B cell (primary cell): Measurements from ENCODE around the gene SPCS1.

ENCODE experiments used
- CTCF ChIP-seq: fragments of 200-600 bp; IDR thresholded peaks from one replicate; pipeline ENCODE4 v1.8.0; 2022; ENCODE audit warnings: antibody characterized with exemption, mild to moderate bottlenecking
- EZH2 ChIP-seq: IDR thresholded peaks from 2 replicates; pipeline ENCODE4 v1.6.1; 2012; ENCODE audit warnings: borderline replicate concordance, low read depth, mild to moderate bottlenecking, moderate library complexity, low read length; ENCODE audit not compliant: insufficient read depth, poor library complexity, severe bottlenecking

- TF ChIP-seq CTCF (no peak), EZH2 (no peak)
Observed at GRCh38 chr3:52690560-52690959, 15.3 kb upstream of the SPCS1 start.
